Measurements from ENCODE around the gene FRMD4B. TPM values are rescaled to one million over a fixed set of nuclear protein-coding genes. Genes with fewer than 3 reads are reported as not detected.

FRMD4B gene
- total RNA-seq, 1 experiment from 2014 or later, result 17.4 TPM

GRCh38 chr3:69408542-69408941 is 22.7 kb upstream of the FRMD4B start:
- in situ Hi-C loops (cut with HindIII; ENCODE audit: low pct_unique_long_range_greater_than_20kb, low sequenced_read_pairs), result loop anchor here (10.0 kb wide), 1 partner anchor 94 kb away; no protein-coding TSS in a partner anchor
- no peak for DNase-seq (ENCODE audit: low read depth)

GRCh38 chr3:69407908-69408307 is 22.0 kb upstream of the FRMD4B start:
- DNase-seq (ENCODE audit: low read depth), result no peak
- in situ Hi-C loops (cut with HindIII; ENCODE audit: low pct_unique_long_range_greater_than_20kb, low sequenced_read_pairs), result loop anchor here (10.0 kb wide), 1 partner anchor 93 kb away; no protein-coding TSS in a partner anchor

GRCh38 chr3:69406163-69406562 is 20.3 kb upstream of the FRMD4B start:
- in situ Hi-C loops (cut with HindIII; ENCODE audit: low pct_unique_long_range_greater_than_20kb, low sequenced_read_pairs), result loop anchor here (10.0 kb wide), 1 partner anchor 91 kb away; no protein-coding TSS in a partner anchor
- no peak for DNase-seq (ENCODE audit: low read depth)

GRCh38 chr3:69405067-69405466 is 19.2 kb upstream of the FRMD4B start:
- no peak for DNase-seq (ENCODE audit: low read depth)
- in situ Hi-C loops (cut with HindIII; ENCODE audit: low pct_unique_long_range_greater_than_20kb, low sequenced_read_pairs), result loop anchor here (10.0 kb wide), 1 partner anchor 90 kb away; no protein-coding TSS in a partner anchor

GRCh38 chr3:69403454-69403853 is 17.6 kb upstream of the FRMD4B start:
- in situ Hi-C loops (cut with HindIII; ENCODE audit: low pct_unique_long_range_greater_than_20kb, low sequenced_read_pairs), result loop anchor here (10.0 kb wide), 1 partner anchor 89 kb away; no protein-coding TSS in a partner anchor
- DNase-seq (ENCODE audit: low read depth), result no peak

GRCh38 chr3:69400683-69401082 is 14.8 kb upstream of the FRMD4B start:
- DNase-seq (ENCODE audit: low read depth), result no peak
- in situ Hi-C loops (cut with HindIII; ENCODE audit: low pct_unique_long_range_greater_than_20kb, low sequenced_read_pairs), result loop anchor here (10.0 kb wide), 1 partner anchor 86 kb away; no protein-coding TSS in a partner anchor

- no peak for DNase-seq (ENCODE audit: low read depth)
- in situ Hi-C loops (cut with HindIII; ENCODE audit: low pct_unique_long_range_greater_than_20kb, low sequenced_read_pairs), result no loop called here
Observed at GRCh38 chr3:69392850-69393249, 7.0 kb upstream of the FRMD4B start.

- in situ Hi-C loops (cut with HindIII; ENCODE audit: low pct_unique_long_range_greater_than_20kb, low sequenced_read_pairs), result no loop called here
- no peak for DNase-seq (ENCODE audit: low read depth)
Observed at GRCh38 chr3:69392415-69392814, 6.5 kb upstream of the FRMD4B start.

- in situ Hi-C loops (cut with HindIII; ENCODE audit: low pct_unique_long_range_greater_than_20kb, low sequenced_read_pairs), result no loop called here
- DNase-seq (ENCODE audit: low read depth), result no peak
Observed at GRCh38 chr3:69391554-69391953, 5.7 kb upstream of the FRMD4B start.

GRCh38 chr3:69390771-69391170 is 4.9 kb upstream of the FRMD4B start:
- DNase-seq (ENCODE audit: low read depth), result no peak
- in situ Hi-C loops (cut with HindIII; ENCODE audit: low pct_unique_long_range_greater_than_20kb, low sequenced_read_pairs), result no loop called here

GRCh38 chr3:69389520-69390248 is 3.8 kb upstream of the FRMD4B start:
- in situ Hi-C loops (cut with HindIII; ENCODE audit: low pct_unique_long_range_greater_than_20kb, low sequenced_read_pairs), result no loop called here
- no peak for DNase-seq (ENCODE audit: low read depth)

- in situ Hi-C loops (cut with HindIII; ENCODE audit: low pct_unique_long_range_greater_than_20kb, low sequenced_read_pairs), result no loop called here
- no peak for DNase-seq (ENCODE audit: low read depth)
Observed at GRCh38 chr3:69388241-69388640, 2.4 kb upstream of the FRMD4B start.

- DNase-seq (ENCODE audit: low read depth), result no peak
- in situ Hi-C loops (cut with HindIII; ENCODE audit: low pct_unique_long_range_greater_than_20kb, low sequenced_read_pairs), result no loop called here
Observed at GRCh38 chr3:69386556-69387385, 883 bp upstream of the FRMD4B start.

GRCh38 chr3:69385123-69385722 is 665 bp downstream of the FRMD4B start:
- in situ Hi-C loops (cut with HindIII; ENCODE audit: low pct_unique_long_range_greater_than_20kb, low sequenced_read_pairs), result no loop called here
- DNase-seq (ENCODE audit: low read depth), result no peak

GRCh38 chr3:69384326-69384725 is 1.6 kb downstream of the FRMD4B start:
- in situ Hi-C loops (cut with HindIII; ENCODE audit: low pct_unique_long_range_greater_than_20kb, low sequenced_read_pairs), result no loop called here
- no peak for DNase-seq (ENCODE audit: low read depth)

- in situ Hi-C loops (cut with HindIII; ENCODE audit: low pct_unique_long_range_greater_than_20kb, low sequenced_read_pairs), result no loop called here
- no peak for DNase-seq (ENCODE audit: low read depth)
Observed at GRCh38 chr3:69379661-69380060, 6.2 kb downstream of the FRMD4B start.

GRCh38 chr3:69378112-69378802 is 7.6 kb downstream of the FRMD4B start:
- in situ Hi-C loops (cut with HindIII; ENCODE audit: low pct_unique_long_range_greater_than_20kb, low sequenced_read_pairs), result no loop called here
- DNase-seq (ENCODE audit: low read depth), result no peak

GRCh38 chr3:69377262-69377661 is 8.6 kb downstream of the FRMD4B start:
- in situ Hi-C loops (cut with HindIII; ENCODE audit: low pct_unique_long_range_greater_than_20kb, low sequenced_read_pairs), result no loop called here
- DNase-seq (ENCODE audit: low read depth), result no peak
